Stomach smooth muscle (tissue), 2 donors: Measurements from ENCODE around the gene CNIH2.

Experiments used
- H3K27ac ChIP-seq: one replicate; pipeline ENCODE4 v1.7.0; 2013; ENCODE audit warnings: mild to moderate bottlenecking, low read length, inconsistent platforms
- H3K27me3 ChIP-seq, 2 donors: one replicate each; pipeline ENCODE4 v1.7.0; 2013; ENCODE audit warnings: low read length in 2 of 2; ENCODE audit not compliant: insufficient read depth in 2 of 2, control insufficient read depth in 1 of 2
- H3K36me3 ChIP-seq, 2 donors: one replicate each; pipeline ENCODE4 v1.7.0; 2013; ENCODE audit warnings: low read length in 2 of 2; ENCODE audit not compliant: control insufficient read depth in 2 of 2, insufficient read depth in 2 of 2
- H3K4me1 ChIP-seq: one replicate; pipeline ENCODE4 v1.7.0; 2013; ENCODE audit warnings: low read length; ENCODE audit not compliant: control insufficient read depth, insufficient read depth
- H3K4me3 ChIP-seq, 2 donors: one replicate each; pipeline ENCODE4 v1.7.0; 2013; ENCODE audit warnings: low read length in 2 of 2
- H3K9ac ChIP-seq, 2 donors: one replicate each; pipeline ENCODE4 v1.7.0; 2013; ENCODE audit warnings: low read length in 2 of 2, mild to moderate bottlenecking in 1 of 2
- H3K9me3 ChIP-seq, 2 donors: one replicate each; pipeline ENCODE4 v1.7.0; 2013; ENCODE audit warnings: low read length in 2 of 2; ENCODE audit not compliant: control insufficient read depth in 2 of 2
- donor health status: healthy.
- donor health status: Pancreatic carcinoma.

CNIH2 gene

GRCh38 chr11:66283461-66284105 lies 5.6 kb downstream of the CNIH2 start:
- peaks cover 0 to 4% of the 10 kb centered on the region in 2 donors for H3K27me3 ChIP-seq
- peaks cover 0 to 8% of the 10 kb centered on the region in 2 donors for H3K36me3 ChIP-seq
- no peak overlapping the region for H3K9ac ChIP-seq
- H3K27ac ChIP-seq = no peak overlapping the region
- peaks cover 36% of the 10 kb centered on the region for H3K4me1 ChIP-seq
- H3K9me3 ChIP-seq = no peaks in the 10 kb centered on the region
- H3K4me3 ChIP-seq = no peak overlapping the region

- no peak overlapping the region for H3K9ac ChIP-seq
- peaks cover 0 to 4% of the 10 kb centered on the region in 2 donors for H3K27me3 ChIP-seq
- peaks cover 40% of the 10 kb centered on the region for H3K4me1 ChIP-seq
- no peak overlapping the region for H3K27ac ChIP-seq
- H3K4me3 ChIP-seq = no peak overlapping the region
- H3K9me3 ChIP-seq = no peaks in the 10 kb centered on the region
- H3K36me3 ChIP-seq = peaks cover 0 to 8% of the 10 kb centered on the region in 2 donors
Measured at GRCh38 chr11:66284526-66285078, 6.6 kb downstream of the CNIH2 start.

DNA sequence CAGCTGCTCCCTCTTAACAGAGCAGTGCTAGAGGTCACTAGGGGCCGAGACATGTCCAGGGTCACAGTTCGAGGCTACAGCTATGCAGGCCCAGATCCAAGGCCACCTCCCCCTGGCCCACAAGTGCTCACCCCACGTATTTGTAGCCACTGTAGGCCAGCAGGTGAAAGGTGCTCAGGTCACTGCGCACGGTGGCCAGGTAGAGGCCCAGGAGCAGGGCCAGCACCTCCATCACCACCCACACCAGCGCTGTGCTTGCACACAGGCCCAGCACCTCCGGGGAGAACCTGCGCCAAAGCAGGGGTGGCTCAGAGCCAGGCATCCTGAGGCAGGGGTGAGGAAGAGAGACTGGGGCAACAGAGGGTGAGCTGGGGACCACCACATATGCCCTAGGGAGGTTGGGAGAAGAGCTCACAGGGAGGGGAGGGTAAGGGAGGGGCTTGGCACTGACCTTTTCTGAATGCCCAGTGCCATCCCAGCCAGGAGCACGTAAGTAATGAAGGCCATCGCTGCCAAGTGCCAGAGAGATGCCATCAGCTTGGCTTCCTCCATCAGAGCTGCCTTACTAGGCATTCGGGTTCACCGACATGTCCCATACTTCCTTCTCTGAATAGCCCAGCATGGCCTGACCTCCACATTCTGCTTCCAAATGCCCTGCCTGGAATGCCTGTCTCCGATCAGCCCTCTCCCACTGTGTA lies 7.4 kb downstream of the CNIH2 start:
- Histone ChIP-seq H3K27ac (no peak overlapping the region), H3K4me3 (no peak overlapping the region), H3K9ac (peak overlapping the region in 1 of 2 donors; percentile 21), H3K27me3 (peaks cover 0 to 4% of the 10 kb centered on the region in 2 donors), H3K4me1 (peaks cover 45% of the 10 kb centered on the region), H3K9me3 (no peaks in the 10 kb centered on the region), H3K36me3 (peaks cover 0 to 8% of the 10 kb centered on the region in 2 donors)

- no peak overlapping the region for H3K27ac ChIP-seq
Measured at GRCh38 chr11:66286699-66287098, 8.7 kb downstream of the CNIH2 start.

DNA sequence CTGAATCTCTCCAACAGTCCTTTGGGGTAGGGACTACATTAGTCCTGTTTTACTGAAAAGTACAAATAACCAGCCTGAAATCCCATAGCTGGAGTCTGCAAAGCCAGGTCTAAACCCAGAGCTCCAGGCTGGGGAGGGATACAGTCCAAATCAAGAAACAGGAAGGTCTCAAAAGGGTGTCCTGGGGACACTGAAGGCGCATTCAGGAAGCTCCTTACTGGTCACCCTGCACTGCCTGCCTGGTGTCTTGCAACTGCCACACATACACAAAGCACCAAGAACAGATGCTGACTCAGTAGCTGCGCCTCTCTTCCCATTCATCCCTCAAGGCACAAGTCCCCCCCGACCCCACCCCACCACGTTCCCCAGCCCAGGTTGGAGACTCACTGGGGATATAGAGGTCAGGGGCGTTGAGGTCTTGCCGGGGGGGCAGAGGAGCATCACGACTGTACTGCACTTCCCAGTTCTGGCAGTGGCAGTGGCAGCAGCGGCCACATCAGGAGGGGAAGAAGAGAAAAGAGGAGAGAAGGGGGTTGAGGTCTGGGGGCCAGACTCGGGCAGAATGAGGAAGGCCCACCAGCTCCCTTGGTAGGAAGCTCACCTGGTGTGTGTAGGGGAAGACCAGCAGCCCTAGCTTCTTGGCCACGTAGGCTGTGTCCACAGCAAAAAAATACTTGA lies 9.4 kb downstream of the CNIH2 start:
- peaks cover 0 to 8% of the 10 kb centered on the region in 2 donors for H3K36me3 ChIP-seq
- H3K4me3 ChIP-seq = no peak overlapping the region
- H3K27ac ChIP-seq = no peak overlapping the region
- H3K9me3 ChIP-seq = no peaks in the 10 kb centered on the region
- no peak overlapping the region for H3K9ac ChIP-seq
- H3K4me1 ChIP-seq = peaks cover 49% of the 10 kb centered on the region
- peaks cover 1 to 9% of the 10 kb centered on the region in 2 donors for H3K27me3 ChIP-seq

More at GRCh38 chr11:66286699-66287098, 8.7 kb downstream of the CNIH2 start:
- Histone ChIP-seq H3K4me3 (no peak overlapping the region), H3K9me3 (no peaks in the 10 kb centered on the region), H3K9ac (no peak overlapping the region), H3K4me1 (peaks cover 45% of the 10 kb centered on the region), H3K36me3 (peaks cover 0 to 8% of the 10 kb centered on the region in 2 donors), H3K27me3 (peaks cover 0 to 6% of the 10 kb centered on the region in 2 donors)

DNA sequence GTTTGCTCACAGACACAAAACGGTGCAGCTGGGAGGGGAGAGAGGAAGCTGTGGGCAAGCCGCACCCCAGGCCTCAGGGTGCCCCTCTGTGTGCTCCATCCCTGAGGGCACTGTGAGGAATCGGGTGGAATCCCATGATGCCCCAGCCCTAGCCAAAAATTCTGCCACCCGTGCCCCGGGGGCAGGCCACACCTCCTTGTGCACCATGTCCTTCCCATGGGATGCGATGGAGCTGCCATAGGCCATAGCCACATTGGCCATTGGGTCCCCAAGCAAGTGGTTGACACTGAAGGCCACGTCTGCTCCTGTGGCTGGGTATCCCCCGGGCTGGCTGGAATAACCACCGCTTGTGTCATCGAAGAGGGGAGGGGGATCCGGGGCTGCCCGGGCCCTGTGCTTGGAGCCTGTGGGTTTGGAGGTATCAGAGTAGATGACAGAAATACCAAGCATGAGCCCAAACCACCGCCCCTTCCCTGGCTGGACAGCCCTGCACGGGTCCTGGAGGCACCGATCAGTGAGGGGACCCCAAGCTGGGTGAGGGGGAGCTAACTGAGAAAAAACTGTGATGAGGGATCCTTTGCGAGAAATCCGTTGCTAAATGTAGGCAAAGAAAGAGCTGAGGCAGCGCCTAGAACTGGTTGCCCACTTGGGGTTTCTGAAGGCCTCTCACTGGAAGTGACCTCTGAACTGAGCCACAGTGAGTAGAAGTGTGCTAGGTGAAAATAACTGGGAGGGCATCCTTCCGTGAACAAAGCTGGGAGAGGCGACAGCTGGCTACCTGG lies 10.1 kb downstream of the CNIH2 start:
- H3K4me1 ChIP-seq = peaks cover 48% of the 10 kb centered on the region

DNA sequence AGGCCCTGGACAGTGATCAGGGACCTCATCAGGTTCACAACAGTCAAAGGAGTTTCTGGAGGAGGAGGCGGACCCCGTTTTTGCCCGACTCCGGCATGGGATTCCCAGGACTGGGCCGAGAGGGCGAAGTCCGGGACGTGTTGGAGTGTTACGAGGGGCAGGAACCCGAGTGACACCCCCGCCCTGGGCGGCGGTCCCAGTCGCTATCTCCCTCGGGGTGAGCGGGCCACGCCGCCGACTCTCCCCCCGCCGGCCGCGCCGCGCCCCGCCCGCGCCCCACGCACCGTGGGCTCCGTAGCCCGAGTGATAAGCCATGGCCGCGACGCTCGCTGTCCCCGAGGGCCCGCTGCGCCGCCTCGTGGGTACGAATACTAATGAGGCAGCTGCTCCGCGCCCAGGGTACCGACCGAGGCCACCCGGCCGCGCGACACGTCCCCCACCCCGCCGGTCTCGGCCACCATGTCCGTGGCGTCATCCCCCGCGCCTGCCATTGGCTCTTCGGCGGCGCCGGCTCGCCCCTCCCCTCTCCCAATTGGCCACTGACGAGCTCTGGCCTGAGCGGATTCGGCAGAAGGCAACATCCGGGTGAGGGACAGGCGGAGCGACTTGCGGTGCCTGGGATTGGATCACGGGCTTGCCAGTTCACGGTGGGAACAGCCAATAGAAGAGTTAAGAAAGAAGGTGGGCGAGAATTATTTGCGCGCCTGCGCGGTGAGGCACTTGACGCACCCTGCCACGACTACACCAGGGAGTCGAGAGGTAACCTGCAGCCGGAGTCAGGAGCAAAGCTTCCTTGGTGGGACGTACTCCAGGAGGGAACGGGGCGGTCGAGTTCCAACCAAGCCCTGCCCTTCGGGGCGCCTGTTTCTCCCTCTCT lies 10.9 kb downstream of the CNIH2 start, which contains the start of gene YIF1A:
YIF1A (minus strand) TSS at position 473 of the 877 bp plus-strand sequence; CDS start at position 315, 158 bp downstream.
- Histone ChIP-seq H3K9me3 (no peaks in the 10 kb centered on the region), H3K27me3 (peaks cover 15 to 25% of the 10 kb centered on the region in 2 donors), H3K27ac (peak within 1 kb of the TSS; percentile 88), H3K9ac (peak within 1 kb of the TSS; percentile 89 to 95), H3K36me3 (peaks cover 0 to 8% of the 10 kb centered on the region in 2 donors), H3K4me1 (peaks cover 48% of the 10 kb centered on the region), H3K4me3 (peak within 1 kb of the TSS; percentile 91 to 92)

More for the DNA sequence above, 10.1 kb downstream of the CNIH2 start:
- H3K9ac ChIP-seq = peak overlapping the region; percentile 89 to 95
- H3K9me3 ChIP-seq = no peaks in the 10 kb centered on the region
- peaks cover 8 to 16% of the 10 kb centered on the region in 2 donors for H3K27me3 ChIP-seq
- peaks cover 0 to 8% of the 10 kb centered on the region in 2 donors for H3K36me3 ChIP-seq
- H3K4me3 ChIP-seq = peak overlapping the region; percentile 91 to 92
- peak overlapping the region; percentile 88 for H3K27ac ChIP-seq

DNA sequence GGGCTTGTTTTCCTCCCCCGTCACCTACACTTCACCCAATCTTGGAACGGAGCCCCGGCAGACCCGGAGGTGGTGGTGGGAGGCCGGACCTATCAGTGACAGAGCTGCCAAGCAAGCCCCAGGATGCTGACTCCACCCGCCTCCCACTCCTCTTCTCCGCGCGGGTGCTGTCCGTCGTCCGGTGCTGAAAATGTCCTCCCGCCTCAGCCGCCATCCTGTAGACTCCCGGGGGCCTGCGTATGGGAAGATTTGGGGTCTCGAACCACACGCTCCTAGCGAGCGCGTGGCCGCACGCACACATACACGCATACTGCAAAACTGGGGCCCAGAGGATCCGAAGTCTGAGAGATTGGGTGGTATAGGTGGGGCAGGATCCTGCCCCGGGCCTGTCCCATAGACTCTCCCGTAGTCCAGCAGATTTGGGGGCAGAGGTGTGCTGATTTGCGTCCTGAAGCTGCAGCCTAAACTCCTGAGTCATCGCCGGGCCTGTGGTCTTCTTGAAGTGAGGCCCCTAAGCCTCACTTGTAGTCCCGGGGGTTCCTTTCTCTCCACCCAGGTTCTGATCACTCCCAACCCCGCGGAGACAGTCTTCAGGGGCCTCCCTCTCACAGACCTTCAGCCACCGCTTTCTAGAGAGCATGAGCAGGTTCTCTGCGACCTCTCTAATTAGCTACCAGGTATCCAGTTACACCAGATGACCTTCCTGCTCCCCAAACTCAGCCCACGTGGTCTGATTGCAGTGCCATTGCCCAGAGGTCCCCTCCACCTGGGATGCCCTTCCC lies 11.8 kb downstream of the CNIH2 start:
- peak overlapping the region; percentile 88 for H3K27ac ChIP-seq
- no peaks in the 10 kb centered on the region for H3K9me3 ChIP-seq
- H3K9ac ChIP-seq = peak overlapping the region; percentile 68 to 83
- H3K36me3 ChIP-seq = peaks cover 0 to 4% of the 10 kb centered on the region in 2 donors
- peaks cover 18 to 30% of the 10 kb centered on the region in 2 donors for H3K27me3 ChIP-seq
- H3K4me1 ChIP-seq = peaks cover 48% of the 10 kb centered on the region
- peak overlapping the region; percentile 88 to 92 for H3K4me3 ChIP-seq

DNA sequence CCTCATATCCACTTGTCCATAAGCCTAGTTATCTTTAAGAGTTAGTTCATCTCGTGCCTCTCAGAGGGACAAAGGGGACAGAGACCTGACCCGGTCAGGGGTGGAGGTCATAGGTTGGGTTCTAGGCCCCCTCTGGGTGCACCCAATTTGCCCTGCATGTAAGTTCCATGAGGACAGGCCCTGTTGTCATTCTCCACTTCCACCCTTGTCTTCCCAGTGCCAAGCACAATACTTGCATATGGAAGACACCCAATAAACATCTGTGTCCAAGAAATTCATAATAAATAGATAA lies 12.3 kb downstream of the CNIH2 start:
- H3K27me3 ChIP-seq = peaks cover 18 to 30% of the 10 kb centered on the region in 2 donors
- no peak overlapping the region for H3K9ac ChIP-seq
- H3K27ac ChIP-seq = no peak overlapping the region
- no peaks in the 10 kb centered on the region for H3K9me3 ChIP-seq
- peak overlapping the region in 1 of 2 donors; percentile 92 for H3K4me3 ChIP-seq
- H3K36me3 ChIP-seq = peaks cover 0 to 4% of the 10 kb centered on the region in 2 donors
- peaks cover 45% of the 10 kb centered on the region for H3K4me1 ChIP-seq
